ENCODE measurements around the gene CCDC124.

CCDC124 gene

DNA sequence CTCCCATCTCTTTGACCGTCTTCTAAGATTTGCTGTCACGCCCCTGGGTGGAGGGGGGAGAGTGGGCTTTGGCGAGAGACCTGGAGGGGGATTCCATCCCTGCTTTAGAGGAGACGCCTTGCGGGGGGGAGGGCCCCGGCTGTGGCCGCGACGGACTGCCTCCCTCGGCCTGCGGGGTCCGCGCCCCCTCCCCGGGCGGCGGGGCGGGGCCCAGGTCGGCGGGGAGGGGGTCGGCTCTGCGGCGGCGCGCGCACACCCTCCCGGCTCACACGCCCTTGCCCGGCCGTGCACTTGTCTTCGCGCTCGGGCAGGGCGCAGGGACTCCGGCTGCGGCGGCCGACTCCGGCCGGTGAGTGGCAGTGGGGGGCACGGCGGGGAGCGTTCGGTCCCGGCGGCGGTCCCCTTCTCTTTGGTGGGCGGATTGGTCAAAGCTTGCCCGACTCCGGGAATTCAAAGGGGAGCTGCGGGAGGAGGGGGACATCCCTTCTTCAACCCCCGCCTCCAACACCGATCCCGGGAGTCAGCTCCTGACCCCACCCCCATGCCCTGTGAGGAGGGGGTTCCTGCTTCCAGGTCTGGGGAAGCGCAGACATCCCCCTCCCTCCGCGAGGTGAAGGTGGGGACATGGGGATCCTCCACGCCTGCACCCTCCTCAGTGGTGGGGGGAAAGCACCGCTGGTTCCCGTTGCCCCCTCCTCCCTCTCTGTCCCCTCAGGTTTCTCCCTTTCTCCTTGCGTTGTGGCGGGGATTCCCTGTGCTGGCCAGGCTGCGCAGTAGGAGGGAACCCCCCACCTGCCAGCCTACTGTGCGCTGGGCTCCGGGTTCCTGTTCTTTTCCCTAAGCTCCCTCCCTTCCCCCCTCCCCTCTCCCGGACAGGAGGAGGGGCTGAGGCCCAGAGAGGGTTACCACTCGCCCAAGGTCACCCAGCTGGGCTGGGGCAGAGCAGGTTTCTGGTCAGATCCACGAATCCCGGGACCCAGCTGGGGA lies 19.5 kb downstream of the CCDC124 start:
- DNase-seq (ENCODE audit: low read depth in 2 of 2, low spot score in 1 of 2) = no peak

DNA sequence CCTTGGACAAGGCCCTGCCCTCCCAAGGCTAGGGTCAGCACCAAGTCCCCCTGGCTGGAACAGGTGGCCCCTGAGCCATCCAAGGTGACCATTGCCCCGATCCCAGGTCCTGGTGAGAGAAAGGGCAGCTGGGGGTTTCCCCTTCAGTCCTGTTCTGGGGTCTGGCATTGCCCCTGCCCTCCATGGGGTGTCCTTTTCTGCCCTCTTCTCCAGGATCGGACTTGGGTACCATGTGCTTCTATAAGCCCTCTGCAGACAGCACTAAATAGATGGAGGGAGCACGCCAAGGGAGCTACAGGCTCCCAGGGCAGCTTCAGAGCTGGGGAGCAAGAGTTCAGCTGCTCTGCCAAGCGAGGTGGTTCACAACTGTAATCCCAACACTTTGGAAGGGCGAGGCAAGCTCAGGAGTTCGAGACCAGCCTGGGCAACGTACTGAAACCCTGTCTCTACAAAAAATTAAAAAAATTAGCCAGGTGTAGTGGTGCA lies 20.5 kb downstream of the CCDC124 start:
- DNase-seq (ENCODE audit: low read depth in 2 of 2, low spot score in 1 of 2) = no peak

DNA sequence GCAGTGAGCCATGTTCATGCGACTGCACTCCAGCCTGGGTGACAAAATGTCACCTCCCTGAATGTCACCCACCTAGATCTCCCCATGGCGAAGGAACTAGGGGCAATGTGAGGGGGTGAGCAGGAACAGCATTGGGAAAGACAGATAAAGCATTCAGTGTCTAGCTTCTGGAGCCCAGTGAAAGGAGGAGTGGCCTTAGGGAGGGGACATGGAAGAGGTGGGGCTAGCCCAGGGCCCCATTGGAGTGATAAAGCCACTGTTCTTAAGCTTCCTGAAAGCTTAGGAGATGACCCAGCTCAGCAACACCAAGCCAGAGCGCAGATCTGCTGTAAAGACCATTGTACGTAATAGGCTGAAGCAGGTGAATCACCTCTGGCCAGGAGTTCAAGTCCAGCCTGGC lies 21.1 kb downstream of the CCDC124 start:
- no peak for DNase-seq (ENCODE audit: low read depth in 2 of 2, low spot score in 1 of 2)

DNA sequence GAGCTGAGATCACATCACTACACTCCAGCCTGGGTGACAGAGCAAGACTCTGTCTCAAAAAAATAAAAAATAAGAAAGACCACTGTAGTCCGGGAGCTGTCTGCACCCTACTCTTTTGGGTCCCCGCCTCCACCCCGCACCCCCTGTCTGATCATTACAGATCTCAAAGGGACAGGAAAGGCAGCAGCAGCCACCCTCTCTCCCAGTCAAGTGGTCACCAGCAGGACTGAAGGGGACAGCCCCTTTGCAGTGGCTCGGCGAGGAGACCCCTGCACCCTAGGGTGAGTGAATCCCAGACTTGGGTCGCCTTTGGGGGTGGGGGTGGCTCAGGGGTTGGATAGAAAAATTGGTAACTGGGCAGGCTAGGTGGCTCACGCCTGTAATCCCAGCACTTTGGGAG lies 21.6 kb downstream of the CCDC124 start:
- no peak for DNase-seq (ENCODE audit: low read depth in 2 of 2, low spot score in 1 of 2)

DNA sequence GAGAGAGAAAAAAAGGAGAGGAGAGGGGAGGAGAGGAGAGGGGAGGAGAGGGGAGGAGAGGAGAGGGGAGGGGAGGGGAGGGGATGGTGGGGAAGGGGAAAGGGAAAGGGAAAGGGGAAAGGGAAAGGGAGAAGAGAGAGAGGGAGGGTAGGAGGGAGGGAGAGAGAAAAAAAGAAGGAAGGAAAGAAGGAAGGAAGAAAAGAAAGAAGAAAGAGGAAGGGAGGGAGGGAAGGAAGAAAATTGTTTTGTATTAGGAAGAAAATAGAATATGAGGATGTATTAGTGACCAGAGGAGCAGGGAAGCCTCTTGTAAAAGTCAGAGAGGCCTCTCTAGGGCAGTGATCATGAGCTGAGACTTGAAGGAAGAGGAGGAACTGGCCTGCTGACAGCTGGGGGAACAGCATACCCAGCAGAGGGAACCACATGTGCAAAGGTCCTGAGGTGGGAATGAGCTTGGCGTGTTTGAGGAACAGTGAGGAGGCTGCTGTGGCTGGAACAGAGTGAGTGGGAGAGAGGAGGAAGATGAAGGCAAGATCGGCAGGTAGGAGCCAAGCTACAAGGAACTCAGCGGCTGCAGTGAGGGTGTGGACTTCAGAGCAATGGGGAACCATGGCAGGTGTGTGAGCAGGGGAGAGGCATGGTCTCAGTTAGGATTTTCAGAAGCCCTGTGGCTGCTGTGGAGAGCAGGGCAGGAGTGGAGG lies 24.5 kb downstream of the CCDC124 start:
- DNase-seq (ENCODE audit: low read depth in 2 of 2, low spot score in 1 of 2) = no peak

DNA sequence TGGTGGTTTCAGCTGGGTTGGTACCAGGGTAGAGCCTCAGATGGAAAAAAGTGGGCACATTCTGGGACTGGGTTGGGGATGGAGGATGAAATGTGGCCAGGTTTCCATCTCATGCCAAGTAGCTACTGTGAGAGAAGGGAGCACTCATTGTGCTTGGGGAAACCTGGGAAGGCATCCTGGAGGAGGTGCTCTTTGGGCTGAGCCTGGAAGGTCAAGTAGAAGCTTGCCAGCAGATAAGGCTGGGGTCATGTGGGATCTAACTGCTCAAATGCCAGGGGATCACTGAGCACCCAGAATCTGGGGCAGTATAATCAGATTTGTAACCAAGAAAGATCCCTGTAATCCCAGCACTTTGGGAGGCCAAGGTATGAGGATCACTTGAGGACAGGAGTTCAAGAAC lies 25.1 kb downstream of the CCDC124 start:
- DNase-seq (ENCODE audit: low read depth in 2 of 2, low spot score in 1 of 2) = no peak

DNA sequence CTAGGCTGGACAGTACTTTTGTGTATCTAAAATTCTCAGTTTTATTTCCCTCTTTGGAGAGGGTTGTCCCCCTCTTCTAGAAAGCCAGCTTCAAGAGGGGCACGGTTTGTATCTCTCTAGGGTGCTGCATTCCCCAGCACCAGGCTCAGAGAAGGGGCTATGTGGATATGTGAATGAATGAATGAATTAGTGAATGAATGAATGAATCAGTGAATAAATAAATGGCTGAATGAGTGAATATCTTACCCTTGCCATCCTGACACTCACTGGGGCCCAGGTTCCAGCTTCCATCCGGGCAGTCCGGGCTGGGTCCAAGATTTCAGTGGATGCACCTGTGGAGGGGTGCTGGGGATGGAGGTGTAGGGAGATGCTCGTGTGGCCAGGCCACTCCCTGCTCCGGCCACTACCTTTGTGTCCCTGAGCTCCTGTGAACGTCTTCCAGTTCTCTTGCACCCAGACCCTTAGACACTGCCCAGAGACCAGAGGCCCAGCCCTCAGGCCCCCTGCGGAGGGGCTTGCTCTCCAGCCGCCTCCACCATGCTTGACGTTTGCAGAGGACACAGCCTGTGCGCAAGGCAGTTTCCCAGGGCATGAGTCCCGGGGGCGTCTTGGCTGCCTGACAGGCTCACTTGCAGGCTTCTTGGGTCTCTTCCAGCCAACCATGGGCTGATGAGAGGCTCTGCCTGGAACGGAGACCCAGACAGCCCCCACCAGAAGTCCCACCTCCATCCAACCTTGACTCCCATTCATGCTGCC lies 31.3 kb downstream of the CCDC124 start:
- DNase-seq (ENCODE audit: low read depth in 2 of 2, low spot score in 1 of 2) = no peak

DNA sequence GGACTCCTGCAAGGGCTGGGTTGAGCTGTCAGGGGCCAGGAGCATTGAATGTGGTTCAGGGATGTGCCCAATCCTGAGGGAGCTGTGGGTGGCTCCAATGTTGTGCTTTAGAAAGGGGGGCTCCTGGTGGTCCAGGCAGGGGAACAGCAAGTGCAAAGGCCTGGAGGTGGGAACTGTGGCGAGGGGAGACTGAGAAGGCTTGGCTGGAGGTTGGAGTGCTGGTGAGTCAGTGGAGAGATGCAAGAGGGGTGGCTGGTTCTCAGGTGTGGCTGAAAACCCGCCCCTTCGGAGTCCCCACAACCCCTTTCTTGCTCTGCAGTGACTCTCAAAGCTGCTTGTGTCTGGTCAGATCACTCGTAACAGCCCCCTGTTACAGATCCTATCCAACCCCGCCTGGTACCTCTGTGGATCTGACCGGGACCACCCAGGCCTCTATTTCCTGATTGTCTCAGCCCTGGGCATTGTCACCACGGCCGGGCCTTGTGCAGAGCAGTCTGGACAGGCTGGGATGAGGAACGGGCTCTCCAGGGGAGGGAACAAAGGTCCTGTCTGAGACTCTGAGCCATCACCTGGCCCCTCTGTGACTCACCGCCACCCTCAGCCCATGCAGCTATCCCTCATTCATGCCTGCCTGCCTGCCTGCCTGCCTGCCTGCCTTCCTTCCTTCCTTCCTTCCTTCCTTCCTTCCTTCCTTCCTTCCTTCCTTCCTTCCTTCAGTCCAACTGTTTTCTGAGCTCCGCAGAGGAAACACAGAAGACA lies 32.7 kb downstream of the CCDC124 start:
- DNase-seq (ENCODE audit: low read depth in 2 of 2, low spot score in 1 of 2) = no peak

DNA sequence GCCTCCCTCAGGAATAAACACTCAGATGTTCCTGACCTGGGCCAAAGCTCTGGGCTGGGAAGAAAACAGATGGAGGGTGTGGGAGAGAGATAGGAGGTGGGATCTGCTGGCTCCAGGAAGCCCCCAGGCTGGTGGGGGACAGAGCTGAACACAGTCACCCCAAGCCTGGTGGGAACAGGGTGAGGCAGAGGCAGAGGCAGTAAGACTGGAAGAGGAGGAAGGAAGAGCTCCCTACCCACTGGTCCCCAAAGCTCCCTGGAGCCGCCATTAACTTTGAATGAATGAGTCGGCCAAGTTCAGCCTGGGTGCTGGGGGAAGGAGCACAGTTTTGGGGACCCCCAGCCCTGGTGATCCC lies 33.3 kb downstream of the CCDC124 start:
- no peak for DNase-seq (ENCODE audit: low read depth in 2 of 2, low spot score in 1 of 2)

DNA sequence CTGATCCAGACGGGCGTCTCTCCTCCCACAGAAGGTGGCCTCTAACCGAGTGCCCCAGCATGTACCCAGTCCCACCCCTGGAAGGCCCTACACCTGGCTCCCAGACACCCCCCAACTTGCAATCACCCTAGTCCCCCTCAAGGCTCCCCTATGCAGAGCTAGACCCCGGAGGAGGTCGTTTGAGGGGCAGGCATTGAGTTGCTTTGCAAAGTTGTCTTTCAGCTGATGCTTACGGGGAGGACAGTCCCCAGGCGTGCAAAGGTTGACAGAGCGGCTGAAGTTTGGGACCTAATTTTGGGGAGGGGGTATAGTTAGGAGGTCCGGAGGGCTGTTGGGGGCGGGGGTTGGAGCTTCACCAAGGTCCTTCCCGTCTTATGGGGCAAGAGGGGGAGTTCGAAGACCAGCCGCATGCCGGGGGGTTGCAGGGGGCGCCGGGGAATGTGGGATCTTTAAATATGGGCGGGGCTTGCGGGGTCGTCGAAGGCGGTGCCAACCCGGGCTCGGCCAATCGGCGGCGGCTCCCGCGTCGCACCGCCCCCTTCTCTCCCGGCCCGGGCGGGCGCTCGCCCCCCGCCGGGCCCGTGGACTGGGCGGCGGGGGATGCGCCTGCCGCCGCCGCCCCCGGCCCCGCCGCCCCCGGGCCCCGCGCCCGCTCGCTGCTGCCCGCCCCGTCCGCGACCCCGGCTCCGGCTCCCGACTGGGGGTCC lies 33.9 kb downstream of the CCDC124 start, which contains the start of gene KCNN1:
Gene KCNN1, plus strand, starts transcription at position 558 of the 707 bp plus-strand sequence. CDS start 6,782 bp downstream, outside the sequence.
- DNase-seq (ENCODE audit: low read depth in 2 of 2, low spot score in 1 of 2) = no peak

DNA sequence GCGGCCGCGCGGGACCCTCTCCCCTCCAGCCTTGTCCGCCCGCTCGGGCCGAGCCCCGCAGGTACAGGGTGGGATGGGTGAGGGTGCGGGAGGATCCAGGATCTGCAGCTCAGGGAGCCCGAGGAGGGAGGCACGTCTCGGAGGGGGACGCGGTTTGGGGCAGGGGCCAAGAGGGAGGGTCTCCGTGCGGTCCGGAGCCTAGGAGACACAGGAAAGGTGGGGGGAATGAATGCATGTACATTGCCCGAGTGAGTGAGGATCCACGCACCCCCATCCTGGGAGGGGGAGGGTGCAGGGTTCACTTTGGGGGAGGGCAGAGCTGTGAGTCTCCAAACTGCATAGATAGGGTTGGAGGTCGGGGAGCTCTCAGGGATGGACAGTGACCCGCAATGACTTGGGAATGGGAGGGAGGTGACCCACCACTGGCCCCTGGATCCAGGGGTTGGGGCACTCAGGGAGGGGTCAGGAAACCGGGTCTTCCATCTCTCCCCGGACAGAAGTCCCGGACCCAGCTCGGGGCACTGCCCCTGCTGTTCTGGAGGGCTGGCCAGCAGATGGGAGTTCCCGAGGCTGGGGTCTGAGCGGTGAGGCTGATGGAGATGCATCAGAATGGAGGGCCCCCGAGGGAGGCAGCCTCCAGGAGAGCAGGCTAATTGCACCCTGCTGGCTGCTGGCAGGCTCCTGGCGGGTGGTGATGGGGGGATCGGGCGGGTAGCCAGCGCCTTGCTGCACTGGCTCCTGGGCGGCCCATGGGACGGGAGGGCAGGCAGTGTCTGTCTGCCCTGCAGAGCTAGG lies 34.6 kb downstream of the CCDC124 start:
- DNase-seq (ENCODE audit: low read depth in 2 of 2, low spot score in 1 of 2) = no peak

DNA sequence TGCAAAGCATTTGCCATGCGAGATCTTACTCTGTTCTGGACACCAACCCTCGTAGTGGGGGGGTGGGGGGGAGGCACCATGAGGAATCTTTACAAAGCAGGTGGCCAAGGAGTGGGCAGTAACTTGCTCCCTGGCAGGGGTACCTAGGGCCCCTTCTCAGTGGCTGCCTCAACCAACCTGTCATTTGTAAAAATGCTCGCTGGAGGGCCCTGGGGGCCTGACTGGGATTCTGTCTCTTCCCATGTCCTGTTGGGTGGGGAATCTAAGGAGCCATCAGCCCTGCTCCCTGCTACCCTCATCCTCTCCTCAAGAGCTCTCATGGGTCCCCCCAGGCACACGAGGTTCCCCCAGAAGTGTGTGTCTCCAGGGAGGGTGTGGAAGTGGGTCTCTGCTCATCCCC lies 35.5 kb downstream of the CCDC124 start:
- DNase-seq (ENCODE audit: low read depth in 2 of 2, low spot score in 1 of 2) = no peak

DNA sequence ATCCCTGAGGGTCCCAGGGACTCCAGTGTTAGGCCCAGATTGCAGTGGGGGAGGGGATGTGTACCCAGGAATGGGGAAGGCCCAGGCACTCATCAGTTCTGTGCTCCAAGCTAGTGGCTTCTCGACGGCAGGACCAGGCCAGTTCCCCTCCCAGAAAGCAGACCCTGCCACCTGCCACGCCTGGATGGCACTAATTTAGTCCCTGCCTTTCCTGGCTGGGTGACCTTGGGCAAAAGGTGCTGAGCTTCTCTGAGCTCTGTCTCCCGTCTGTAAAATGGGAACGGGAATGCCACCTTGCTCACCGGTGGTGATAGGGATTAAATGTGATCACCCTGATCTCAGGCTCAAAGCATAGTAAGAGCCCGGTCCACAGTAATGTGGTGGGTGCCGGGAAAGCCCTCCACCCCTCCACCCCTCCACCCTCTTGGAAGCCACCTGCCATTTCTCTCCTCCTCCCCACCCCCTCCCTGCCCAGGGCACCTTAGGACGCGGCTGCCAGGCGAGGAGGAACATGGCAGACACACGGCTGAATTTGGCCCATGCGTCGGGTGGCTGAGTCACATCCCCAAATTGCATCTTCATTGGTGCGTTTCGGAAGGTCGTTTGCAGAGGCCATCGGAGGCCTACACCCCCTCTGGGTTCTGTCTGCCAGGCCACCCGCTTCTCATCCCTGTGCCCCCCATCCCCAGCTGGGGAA lies 36.4 kb downstream of the CCDC124 start:
- DNase-seq (ENCODE audit: low read depth in 2 of 2, low spot score in 1 of 2) = no peak

DNA sequence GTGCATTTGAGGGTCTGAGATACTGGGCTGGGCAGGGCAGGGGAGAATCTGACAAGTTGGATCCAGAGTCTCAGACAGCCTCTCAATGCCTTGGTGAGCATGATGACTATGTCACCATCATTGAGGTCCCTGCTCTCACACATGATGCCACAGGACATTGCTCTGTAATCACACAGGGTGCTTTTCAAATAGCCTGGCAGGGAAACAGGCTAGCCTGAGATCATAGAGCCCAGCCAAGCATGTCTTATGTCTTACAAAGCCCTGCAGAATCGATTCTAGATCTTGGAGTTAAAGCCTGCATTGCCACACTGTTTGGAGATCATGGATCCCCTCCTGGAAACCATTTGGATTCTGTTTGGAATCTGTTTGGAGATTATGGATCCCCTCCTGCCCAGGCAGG lies 39.4 kb downstream of the CCDC124 start:
- DNase-seq (ENCODE audit: low read depth in 2 of 2, low spot score in 1 of 2) = no peak

DNA sequence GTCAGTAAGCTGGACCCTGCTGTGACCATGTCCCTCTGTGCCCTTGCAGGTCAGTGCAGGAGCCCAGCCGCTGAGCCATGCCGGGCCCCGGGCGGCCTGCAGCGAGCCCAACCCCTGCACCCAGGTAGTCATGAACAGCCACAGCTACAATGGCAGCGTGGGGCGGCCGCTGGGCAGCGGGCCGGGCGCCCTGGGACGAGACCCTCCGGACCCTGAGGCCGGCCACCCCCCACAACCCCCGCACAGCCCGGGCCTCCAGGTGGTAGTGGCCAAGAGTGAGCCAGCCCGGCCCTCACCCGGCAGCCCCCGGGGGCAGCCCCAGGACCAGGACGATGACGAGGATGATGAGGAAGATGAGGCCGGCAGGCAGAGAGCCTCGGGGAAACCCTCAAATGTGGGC lies 40.9 kb downstream of the CCDC124 start:
- no peak for DNase-seq (ENCODE audit: low read depth in 2 of 2, low spot score in 1 of 2)

DNA sequence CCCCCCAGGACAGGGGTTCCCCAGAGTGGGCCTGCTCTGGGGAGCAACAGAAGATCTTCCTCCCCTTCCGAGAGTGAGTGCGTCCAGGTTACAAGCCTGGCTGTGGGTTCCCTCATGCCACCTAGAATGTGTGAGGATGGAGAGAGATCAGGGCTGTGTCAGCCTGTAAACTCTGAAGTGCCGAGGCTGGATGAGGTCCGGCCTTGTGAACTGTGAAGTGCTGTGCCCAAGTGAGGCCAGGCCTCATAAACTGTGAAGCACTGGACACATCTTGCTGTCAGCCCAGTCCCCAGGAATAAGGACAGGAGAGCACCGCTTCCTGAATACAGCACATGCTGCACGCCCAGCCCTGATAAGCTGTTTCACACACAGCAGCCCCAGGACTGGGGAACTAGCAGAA lies 41.7 kb downstream of the CCDC124 start:
- no peak for DNase-seq (ENCODE audit: low read depth in 2 of 2, low spot score in 1 of 2)

DNA sequence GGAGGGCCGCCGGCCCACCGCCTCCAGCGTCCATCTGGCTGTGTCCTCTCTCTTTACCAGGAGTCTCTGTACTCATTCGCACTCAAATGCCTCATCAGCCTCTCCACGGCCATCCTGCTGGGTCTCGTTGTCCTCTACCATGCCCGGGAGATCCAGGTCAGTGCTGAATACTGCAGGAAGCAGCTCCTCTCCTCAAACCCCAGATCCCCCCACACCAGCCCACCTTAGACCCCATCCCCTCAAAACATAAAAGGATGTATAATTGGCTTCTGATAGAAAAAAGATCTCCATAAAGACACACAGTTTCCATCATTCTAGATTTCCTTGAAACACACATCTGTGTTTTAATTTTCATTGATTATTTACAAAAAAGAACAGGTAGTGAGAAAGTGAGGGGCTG lies 42.2 kb downstream of the CCDC124 start:
- DNase-seq (ENCODE audit: low read depth in 2 of 2, low spot score in 1 of 2) = no peak

DNA sequence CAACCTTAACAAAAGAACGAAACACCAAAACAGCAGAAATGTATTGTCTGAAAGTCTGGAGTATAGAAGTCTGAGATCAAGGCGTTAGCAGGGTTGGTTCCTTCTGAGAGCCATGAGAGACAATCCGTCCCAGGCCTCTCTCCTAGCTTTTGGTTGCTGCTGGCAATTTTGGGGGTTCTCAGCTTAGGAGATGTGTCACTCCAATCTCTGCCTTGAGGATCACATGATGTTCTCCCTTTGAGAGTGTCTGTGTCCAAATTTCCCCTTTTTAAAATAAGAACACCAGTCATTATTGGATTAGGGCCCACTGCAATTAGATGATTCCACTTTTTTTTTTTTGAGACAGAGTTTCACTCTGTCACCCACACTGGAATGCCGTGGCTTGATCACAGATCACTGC lies 44.2 kb downstream of the CCDC124 start:
- no peak for DNase-seq (ENCODE audit: low read depth in 2 of 2, low spot score in 1 of 2)

DNA sequence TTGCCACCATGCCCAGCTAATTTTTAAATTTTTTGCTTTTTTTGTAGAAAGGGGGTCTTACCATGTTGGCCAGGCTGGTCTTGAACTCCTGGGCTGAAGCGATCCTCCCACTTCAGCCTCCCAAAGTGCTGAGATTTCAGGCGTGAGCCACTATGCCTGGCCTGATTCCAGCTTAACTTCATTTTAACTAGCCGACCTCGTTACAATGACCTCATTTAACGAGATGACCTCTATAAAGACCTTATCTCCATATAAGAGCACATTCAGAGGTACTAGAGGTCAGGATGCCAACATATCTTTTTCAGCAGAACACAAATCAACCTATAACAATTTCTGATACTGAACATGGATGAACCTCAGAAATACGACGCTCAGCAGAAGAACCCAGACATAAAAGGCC lies 44.7 kb downstream of the CCDC124 start:
- no peak for DNase-seq (ENCODE audit: low read depth in 2 of 2, low spot score in 1 of 2)
